A549 (cell line): ENCODE data around the gene THBS4. TPM values are rescaled to one million over a fixed set of nuclear protein-coding genes. Genes with fewer than 3 reads are reported as not detected.

Source experiments
- ATAC-seq, 2 experiments: fragments of 200-7000 bp in 1 of 2; fragments of >200 bp in 1 of 2; cut with Nextera tagmentation in 1 of 2; cut with Tn5 transposase in 1 of 2; 3 replicates each; pipeline versions ENCODE4 v1.8.0 to v1.9.1; 2018 to 2020; ENCODE audit warnings: mild to moderate bottlenecking in 1 of 2, moderate library complexity in 1 of 2
- CTCF ChIA-PET: fragments of 300-600 bp; sonication (Branson Sonifier 250); formaldehyde crosslinking; extraction: SDS; loops from one replicate; lab custom pipeline; 2021; ENCODE audit warnings: antibody characterized with exemption, inconsistent platforms; lab: Yijun Ruan, JAX
- POLR2A ChIA-PET: fragments of 350-600 bp; formaldehyde crosslinking; extraction: SDS; loops from one replicate; lab custom pipeline; 2021; ENCODE audit warnings: antibody characterized with exemption, inconsistent platforms; lab: Yijun Ruan, JAX
- DNase-seq, 2 experiments: peaks; one replicate each; pipeline versions ENCODE4 v3.0.0 to v3.0.0-alpha.2; 2011 to 2016; ENCODE audit warnings: low read depth in 1 of 2, low spot score in 1 of 2
- FAIRE-seq: peaks from 2 replicates; lab custom pipeline; 2011; peaks lifted over from hg19 to GRCh38; lab: Jason Lieb, UNC
- H3K27ac ChIP-seq, 2 experiments: fragments of >200 bp; sonication (Bioruptor Twin); formaldehyde crosslinking; 3 replicates each; pipeline ENCODE4 v1.5.1; 2016 to 2017
- H3K4me1 ChIP-seq: fragments of >200 bp; sonication (Bioruptor Twin); formaldehyde crosslinking; 3 replicates; pipeline ENCODE4 v1.6.1; 2016
- H3K4me2 ChIP-seq: fragments of >200 bp; sonication (Bioruptor Twin); formaldehyde crosslinking; 3 replicates; pipeline ENCODE4 v1.6.1; 2016
- H3K4me3 ChIP-seq: fragments of >200 bp; sonication (Bioruptor Twin); formaldehyde crosslinking; 3 replicates; pipeline ENCODE4 v1.5.1; 2016
- H3K9me3 ChIP-seq: fragments of >200 bp; sonication (Bioruptor Twin); formaldehyde crosslinking; 3 replicates; pipeline ENCODE4 v1.6.1; 2016
- EHF ChIP-seq: fragments of 250-450 bp; sonication (Bioruptor Pico); IDR thresholded peaks from 2 replicates; pipeline ENCODE4 v1.5.0; 2020; ENCODE audit warnings: mild to moderate bottlenecking
- EHMT2 ChIP-seq: fragments of 200-600 bp; sonication (generic); IDR thresholded peaks from 2 replicates; pipeline ENCODE4 v1.6.1; 2016; ENCODE audit warnings: antibody characterized with exemption, low read depth, mild to moderate bottlenecking, moderate library complexity
- EP300 ChIP-seq, 2 experiments: fragments of >200 bp; sonication (Bioruptor Twin); formaldehyde crosslinking; IDR thresholded peaks; 2 replicates in 1 of 2; 3 replicates in 1 of 2; pipeline ENCODE4 v1.6.1; 2016 to 2017
- ESRRA ChIP-seq: fragments of 150-350 bp; IDR thresholded peaks from 2 replicates; pipeline ENCODE4 v1.6.1; 2014; ENCODE audit warnings: mild to moderate bottlenecking, low read length, borderline replicate concordance
- FOSB ChIP-seq: fragments of 250-450 bp; sonication (Bioruptor Pico); IDR thresholded peaks from 2 replicates; pipeline ENCODE4 v1.5.0; 2020; ENCODE audit warnings: mild to moderate bottlenecking, moderate library complexity
- FOSL2 ChIP-seq, 2 experiments: fragments of 450-650 bp in 1 of 2; fragments of >200 bp in 1 of 2; sonication (Bioruptor Twin) in 1 of 2; formaldehyde crosslinking; IDR thresholded peaks; 2 replicates each; pipeline versions ENCODE4 v1.5.0 to v1.6.1; 2016 to 2020; ENCODE audit warnings: mild to moderate bottlenecking in 1 of 2, moderate library complexity in 1 of 2
- NPAS2 ChIP-seq: fragments of 250-450 bp; sonication (Bioruptor Pico); IDR thresholded peaks from 2 replicates; pipeline ENCODE4 v1.8.0; 2022; ENCODE audit warnings: mild to moderate bottlenecking, moderate library complexity, borderline replicate concordance
- NR3C1 ChIP-seq: fragments of >200 bp; sonication (Bioruptor Twin); formaldehyde crosslinking; IDR thresholded peaks from 3 replicates; pipeline ENCODE4 v1.6.1; 2017
- PHF8 ChIP-seq: fragments of 200-600 bp; sonication (generic); IDR thresholded peaks from 2 replicates; pipeline ENCODE4 v1.6.1; 2016; ENCODE audit warnings: low read depth, mild to moderate bottlenecking, antibody characterized with exemption, moderate library complexity, borderline replicate concordance
- POLR2A ChIP-seq: IDR thresholded peaks from 2 replicates; pipeline ENCODE4 v1.6.1; 2012; ENCODE audit warnings: mild to moderate bottlenecking, low read length
- RAD21 ChIP-seq, 2 experiments: fragments of >200 bp in 1 of 2; sonication (Bioruptor Twin) in 1 of 2; formaldehyde crosslinking in 1 of 2; IDR thresholded peaks in 1 of 2; conservative IDR thresholded peaks in 1 of 2; 2 replicates in 1 of 2; 3 replicates in 1 of 2; pipeline ENCODE4 v1.6.1; 2012 to 2018; ENCODE audit warnings: inconsistent platforms in 1 of 2
- REST ChIP-seq: fragments of 200-600 bp; sonication (generic); IDR thresholded peaks from 2 replicates; pipeline ENCODE4 v1.6.1; 2016; ENCODE audit warnings: antibody characterized with exemption, mild to moderate bottlenecking, moderate library complexity
- SMC3 ChIP-seq: fragments of >200 bp; sonication (Bioruptor Twin); formaldehyde crosslinking; IDR thresholded peaks from 3 replicates; pipeline ENCODE4 v1.6.1; 2018; ENCODE audit warnings: inconsistent platforms
- SREBF2 ChIP-seq: fragments of 450-650 bp; IDR thresholded peaks from 2 replicates; pipeline ENCODE4 v1.6.1; 2014; ENCODE audit warnings: mild to moderate bottlenecking, moderate library complexity
- TP53 ChIP-seq: fragments of 250-450 bp; sonication (Bioruptor Pico); IDR thresholded peaks from 2 replicates; pipeline ENCODE4 v1.5.0; 2021; ENCODE audit warnings: mild to moderate bottlenecking, moderate library complexity
- ZC3H11A ChIP-seq: fragments of 450-650 bp; IDR thresholded peaks from 2 replicates; pipeline ENCODE4 v1.6.1; 2014; ENCODE audit warnings: antibody characterized with exemption, mild to moderate bottlenecking
- WGBS: methylation state at CpG from one replicate; pipeline ENCODE4 v1.1.6; 2017; ENCODE audit errors: missing lambda C conversion rate; 5-methylcytosine and 5-hydroxymethylcytosine counted together
- polyA plus RNA-seq, 4 experiments: library from polyadenylated mRNA; depleted of rRNA in 3 of 4; stranded (reverse); fragments of >200 nt; fragmentation: RNase III in 1 of 4; extraction: RNeasy Plus Mini Kit Qiagen cat#74134 plus additional on column Dnase treatment in 1 of 4; gene quantifications; 2 replicates in 3 of 4; 3 replicates in 1 of 4; pipeline ENCODE4 v1.2.3, GENCODE V29; 2011 to 2017
- TF ChIP-seq, protein P1 (sequence below): fragments of 150-350 bp; IDR thresholded peaks from 2 replicates; pipeline ENCODE4 v1.6.1; 2014; ENCODE audit warnings: low read depth, mild to moderate bottlenecking, low read length
- TF ChIP-seq, protein P2 (sequence below): fragments of 250-450 bp; sonication (Bioruptor Pico); IDR thresholded peaks from 2 replicates; pipeline ENCODE4 v1.5.0; 2021; ENCODE audit warnings: mild to moderate bottlenecking, moderate library complexity, borderline replicate concordance
- TF ChIP-seq, protein P3 (sequence below): fragments of >200 bp; sonication (Bioruptor Twin); formaldehyde crosslinking; IDR thresholded peaks from 3 replicates; pipeline ENCODE4 v1.6.1; 2016
- TF ChIP-seq, protein P4 (sequence below): fragments of >200 bp; sonication (Bioruptor Twin); formaldehyde crosslinking; IDR thresholded peaks from 2 replicates; pipeline ENCODE4 v1.6.1; 2016

THBS4 gene
- polyA plus RNA-seq, 2 of the 4 experiments (the other 2 are of a cell fraction) = 0.28 to 0.41 TPM

DNA sequence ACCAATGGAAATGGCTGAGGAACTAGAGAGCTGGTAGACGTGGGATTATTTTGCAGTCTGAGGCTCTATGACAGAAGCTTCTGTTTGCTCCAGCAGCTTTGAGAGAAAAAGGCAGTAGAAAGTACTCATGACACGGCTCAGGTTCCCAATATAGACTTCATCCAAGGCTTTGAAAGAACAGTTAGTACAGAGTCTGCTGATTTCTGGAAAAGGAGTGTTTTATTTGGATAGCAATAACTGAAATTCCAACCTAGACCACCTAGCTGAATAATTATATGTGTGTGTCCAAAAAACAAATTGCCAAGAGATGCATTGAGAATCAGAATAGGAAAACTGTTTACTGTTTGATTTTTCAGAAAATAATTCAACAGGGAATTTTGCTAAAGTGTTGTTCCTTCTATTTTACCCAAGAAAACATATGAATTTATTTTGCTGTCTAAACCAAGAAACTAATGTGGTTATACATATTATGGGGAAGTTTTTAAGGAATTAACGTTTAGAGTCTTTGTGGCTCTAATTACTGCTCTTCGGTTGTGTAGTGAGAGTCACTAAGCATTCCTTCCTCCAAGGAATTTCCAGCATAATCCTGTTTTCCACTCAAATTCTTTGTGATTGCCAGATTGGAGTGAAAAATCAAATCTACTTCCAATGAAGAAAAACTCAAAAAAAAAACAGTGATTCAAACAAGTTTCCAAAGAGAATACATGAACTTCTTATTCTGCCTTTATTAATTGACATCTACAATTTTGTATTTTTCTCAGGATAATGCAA lies 26.0 kb upstream of the THBS4 start:
- TF ChIP-seq POLR2A = no peak
- TF ChIP-seq SREBF2 = no peak
- TF ChIP-seq TP53 = no peak
- TF ChIP-seq EHF = no peak
- TF ChIP-seq REST = no peak
- TF ChIP-seq, protein P1, sequence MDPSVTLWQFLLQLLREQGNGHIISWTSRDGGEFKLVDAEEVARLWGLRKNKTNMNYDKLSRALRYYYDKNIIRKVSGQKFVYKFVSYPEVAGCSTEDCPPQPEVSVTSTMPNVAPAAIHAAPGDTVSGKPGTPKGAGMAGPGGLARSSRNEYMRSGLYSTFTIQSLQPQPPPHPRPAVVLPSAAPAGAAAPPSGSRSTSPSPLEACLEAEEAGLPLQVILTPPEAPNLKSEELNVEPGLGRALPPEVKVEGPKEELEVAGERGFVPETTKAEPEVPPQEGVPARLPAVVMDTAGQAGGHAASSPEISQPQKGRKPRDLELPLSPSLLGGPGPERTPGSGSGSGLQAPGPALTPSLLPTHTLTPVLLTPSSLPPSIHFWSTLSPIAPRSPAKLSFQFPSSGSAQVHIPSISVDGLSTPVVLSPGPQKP = no peak
- TF ChIP-seq EHMT2 = no peak
- no peak for TF ChIP-seq NPAS2
- no peak for TF ChIP-seq FOSB
- TF ChIP-seq EP300 (IDR thresholded peaks at IDR 0.05) = no peak
- Histone ChIP-seq H3K27ac (no peak overlapping the region), H3K4me2 (no peak overlapping the region), H3K4me1 (no peaks in the 10 kb centered on the region), H3K4me3 (no peak overlapping the region), H3K9me3 (0 out of 3 replicates have a peak, but pooled peaks cover 7% of the 10 kb centered on the region)
- FAIRE-seq (no peak), ATAC-seq (no peak), DNase-seq (no peak)
- CTCF ChIA-PET = interaction anchor here (1.6 kb wide), 2 partner anchors 74 to 75 kb away, joined by 4 to 8 read pairs; no protein-coding TSS in a partner anchor
- POLR2A ChIA-PET = no interaction called here
- 34% methylated on average over 4 of the region's 4 CpGs for WGBS

DNA sequence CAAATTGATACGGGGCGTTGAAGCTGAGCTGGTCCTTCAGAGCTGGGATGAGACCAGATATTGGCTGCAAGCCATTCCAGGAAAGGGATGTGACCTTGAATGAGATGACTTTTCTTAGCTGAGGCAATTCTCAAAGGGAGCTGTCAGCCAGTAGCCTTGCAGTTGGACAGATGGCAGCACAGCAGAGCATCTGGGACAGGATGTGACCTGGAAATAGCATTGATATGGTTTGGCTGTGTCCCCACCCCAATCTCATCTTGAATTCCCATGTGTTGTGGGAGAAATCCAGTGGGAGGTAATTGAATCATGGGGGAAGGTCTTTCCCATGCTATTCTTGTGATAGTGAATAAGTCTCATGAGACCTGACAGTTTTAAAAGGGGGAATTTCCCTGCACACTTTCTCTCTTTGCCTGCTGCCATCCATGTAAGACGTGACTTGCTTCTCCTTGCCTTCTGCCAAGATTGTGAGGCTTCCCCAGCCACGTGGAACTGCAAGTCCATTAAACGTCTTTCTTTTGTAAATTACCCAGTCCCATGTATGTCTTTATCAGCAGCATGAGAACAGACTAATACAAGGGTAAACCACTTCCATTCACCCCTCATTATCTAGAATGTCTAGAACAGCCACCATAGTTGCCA lies 24.3 kb upstream of the THBS4 start:
- no peak for DNase-seq

More for the DNA sequence above, 24.3 kb upstream of the THBS4 start:
- Histone ChIP-seq H3K9me3 (0 out of 3 replicates have a peak, but pooled peaks cover 7% of the 10 kb centered on the region), H3K4me3 (no peak overlapping the region), H3K4me2 (no peak overlapping the region), H3K27ac (no peak overlapping the region), H3K4me1 (no peaks in the 10 kb centered on the region)
- ATAC-seq (no peak), FAIRE-seq (no peak)
- CTCF ChIA-PET = interaction anchor here (1.6 kb wide), 1 partner anchor 73 kb away, joined by 8 read pairs; no protein-coding TSS in a partner anchor
- POLR2A ChIA-PET = interaction anchor here (0.5 kb wide), 1 partner anchor 7 kb away, joined by 6 read pairs; no protein-coding TSS in a partner anchor
- TF ChIP-seq, protein P2, sequence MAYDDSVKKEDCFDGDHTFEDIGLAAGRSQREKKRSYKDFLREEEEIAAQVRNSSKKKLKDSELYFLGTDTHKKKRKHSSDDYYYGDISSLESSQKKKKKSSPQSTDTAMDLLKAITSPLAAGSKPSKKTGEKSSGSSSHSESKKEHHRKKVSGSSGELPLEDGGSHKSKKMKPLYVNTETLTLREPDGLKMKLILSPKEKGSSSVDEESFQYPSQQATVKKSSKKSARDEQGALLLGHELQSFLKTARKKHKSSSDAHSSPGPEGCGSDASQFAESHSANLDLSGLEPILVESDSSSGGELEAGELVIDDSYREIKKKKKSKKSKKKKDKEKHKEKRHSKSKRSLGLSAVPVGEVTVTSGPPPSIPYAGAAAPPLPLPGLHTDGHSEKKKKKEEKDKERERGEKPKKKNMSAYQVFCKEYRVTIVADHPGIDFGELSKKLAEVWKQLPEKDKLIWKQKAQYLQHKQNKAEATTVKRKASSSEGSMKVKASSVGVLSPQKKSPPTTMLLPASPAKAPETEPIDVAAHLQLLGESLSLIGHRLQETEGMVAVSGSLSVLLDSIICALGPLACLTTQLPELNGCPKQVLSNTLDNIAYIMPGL (CRISPR knock-in tag) = no peak
- TF ChIP-seq FOSL2 (IDR thresholded peaks at IDR 0.05) (no peak), FOSL2 (CRISPR knock-in tag; IDR thresholded peaks at IDR 0.05) (no peak), EHF (no peak), SMC3 (no peak), PHF8 (no peak), NR3C1 (no peak), POLR2A (no peak), ZC3H11A (no peak), RAD21 (conservative IDR thresholded peaks at IDR 0.05 in 1 of 2, IDR thresholded peaks at IDR 0.05 in 1 of 2) (no peak), ESRRA (no peak)
- TF ChIP-seq, protein P3, sequence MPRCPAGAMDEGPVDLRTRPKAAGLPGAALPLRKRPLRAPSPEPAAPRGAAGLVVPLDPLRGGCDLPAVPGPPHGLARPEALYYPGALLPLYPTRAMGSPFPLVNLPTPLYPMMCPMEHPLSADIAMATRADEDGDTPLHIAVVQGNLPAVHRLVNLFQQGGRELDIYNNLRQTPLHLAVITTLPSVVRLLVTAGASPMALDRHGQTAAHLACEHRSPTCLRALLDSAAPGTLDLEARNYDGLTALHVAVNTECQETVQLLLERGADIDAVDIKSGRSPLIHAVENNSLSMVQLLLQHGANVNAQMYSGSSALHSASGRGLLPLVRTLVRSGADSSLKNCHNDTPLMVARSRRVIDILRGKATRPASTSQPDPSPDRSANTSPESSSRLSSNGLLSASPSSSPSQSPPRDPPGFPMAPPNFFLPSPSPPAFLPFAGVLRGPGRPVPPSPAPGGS = no peak
- TF ChIP-seq, protein P4, sequence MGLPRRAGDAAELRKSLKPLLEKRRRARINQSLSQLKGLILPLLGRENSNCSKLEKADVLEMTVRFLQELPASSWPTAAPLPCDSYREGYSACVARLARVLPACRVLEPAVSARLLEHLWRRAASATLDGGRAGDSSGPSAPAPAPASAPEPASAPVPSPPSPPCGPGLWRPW = no peak
- TF ChIP-seq, all 56 proteins: peak for 0
- WGBS = 16% methylated on average over 5 of the region's 5 CpGs
